PC-9 (cell line): ENCODE results near the gene PANX2. TPM values are rescaled to one million over a fixed set of nuclear protein-coding genes. Genes with fewer than 3 reads are reported as not detected.

Experiments
- BruUV-seq: library from RNA; stranded (reverse); fragments of 400-500 nt; replicated peaks from 2 replicates; lab custom pipeline; 2021; lab: Mats Ljungman, UMichigan
- CTCF ChIA-PET: fragments of 300-600 bp; sonication (Branson Sonifier 250); formaldehyde crosslinking; loops from one replicate; lab custom pipeline; 2022; ENCODE audit warnings: antibody characterized with exemption; lab: Charles Lee
- POLR2A ChIA-PET: fragments of 300-600 bp; sonication (Branson Sonifier 250); formaldehyde crosslinking; loops from one replicate; lab custom pipeline; 2022; ENCODE audit warnings: antibody characterized with exemption; ENCODE audit not compliant: unreplicated experiment; lab: Charles Lee
- DNase-seq, 2 experiments: peaks; one replicate each; pipeline versions ENCODE4 v3.0.0 to v3.0.0-alpha.2; 2015 to 2022; ENCODE audit warnings: mixed read lengths in 1 of 2
- H2AFZ ChIP-seq: fragments of 200-600 bp; sonication (generic); 2 replicates; pipeline ENCODE4 v1.8.1; 2017; ENCODE audit warnings: antibody characterized with exemption
- H3F3A ChIP-seq: fragments of 200-600 bp; sonication (generic); 2 replicates; pipeline ENCODE4 v1.8.1; 2017; ENCODE audit warnings: antibody characterized with exemption, mild to moderate bottlenecking, low read depth; ENCODE audit not compliant: insufficient read depth
- H3K27ac ChIP-seq: fragments of 200-600 bp; sonication (generic); 2 replicates; pipeline ENCODE4 v1.6.1; 2016; ENCODE audit warnings: mixed run types
- H3K27me3 ChIP-seq: fragments of 200-600 bp; sonication (generic); 2 replicates; pipeline ENCODE4 v1.6.1; 2016; ENCODE audit warnings: low read depth, mixed run types; ENCODE audit not compliant: insufficient read depth
- H3K36me3 ChIP-seq: fragments of 200-600 bp; sonication (generic); 2 replicates; pipeline ENCODE4 v1.6.1; 2016; ENCODE audit warnings: low read depth, mixed run types
- H3K4me1 ChIP-seq: fragments of 200-600 bp; sonication (generic); replicated peaks from 2 replicates; pipeline ENCODE4 v1.6.1; 2016; ENCODE audit warnings: mixed run types; ENCODE audit not compliant: insufficient read depth
- H3K4me2 ChIP-seq: fragments of 200-600 bp; sonication (generic); 2 replicates; pipeline ENCODE4 v1.6.1; 2017; ENCODE audit warnings: mixed run types
- H3K4me3 ChIP-seq: fragments of 200-600 bp; sonication (generic); 2 replicates; pipeline ENCODE4 v1.6.1; 2016; ENCODE audit warnings: mixed run types
- H3K79me2 ChIP-seq: fragments of 200-600 bp; sonication (generic); 2 replicates; pipeline ENCODE4 v1.6.1; 2017; ENCODE audit warnings: low read depth, mixed run types
- H3K9me2 ChIP-seq: fragments of 200-600 bp; sonication (generic); 2 replicates; pipeline ENCODE4 v1.8.1; 2017; ENCODE audit warnings: mild to moderate bottlenecking; ENCODE audit not compliant: insufficient read depth
- H3K9me3 ChIP-seq: fragments of 200-600 bp; sonication (generic); 2 replicates; pipeline ENCODE4 v1.8.1; 2016; ENCODE audit warnings: low read depth; ENCODE audit not compliant: insufficient read depth
- H4K20me1 ChIP-seq: fragments of 200-600 bp; sonication (generic); 2 replicates; pipeline ENCODE4 v1.8.1; 2017; ENCODE audit not compliant: insufficient read depth
- CTCF ChIP-seq: fragments of 200-600 bp; sonication (generic); conservative IDR thresholded peaks from 2 replicates; pipeline ENCODE4 v1.6.1; 2017; ENCODE audit warnings: mixed run types, antibody characterized with exemption, mild to moderate bottlenecking, moderate library complexity
- EZH2 ChIP-seq: fragments of 200-600 bp; sonication (generic); IDR thresholded peaks from 2 replicates; pipeline ENCODE4 v1.8.0; 2017; ENCODE audit warnings: antibody characterized with exemption, low read depth
- intact Hi-C: fragments of 100-400 bp; cut with micrococcal nuclease; formaldehyde crosslinking; loops from one replicate; pipeline ENCODE4 v1.10.0; 2022; ENCODE audit not compliant: unreplicated experiment
- total RNA-seq: library from RNA; stranded (reverse); gene quantifications from 2 replicates; pipeline ENCODE4 v1.2.3, GENCODE V29; 2021

PANX2 gene
- total RNA-seq, 1 experiment from 2014 or later: 51.7 TPM

- Histone ChIP-seq H3K36me3 (peaks cover 14% of the 10 kb centered on the region), H3K4me2 (no peak overlapping the region), H3K27me3 (no peaks in the 10 kb centered on the region), H4K20me1 (peaks cover 52% of the 10 kb centered on the region), H3K4me3 (no peak overlapping the region), H2AFZ (no peak overlapping the region), H3F3A (no peaks in the 10 kb centered on the region; the same call in 1 of the 2 replicates), H3K9me3 (no peaks in the 10 kb centered on the region), H3K9me2 (no peaks in the 10 kb centered on the region), H3K4me1 (no peaks in the 10 kb centered on the region), H3K27ac (no peak overlapping the region), H3K79me2 (no peaks in the 10 kb centered on the region)
- TF ChIP-seq EZH2 (no peak), CTCF (no peak)
- BruUV-seq: no TSS peak
- ChIA-PET CTCF (no interaction called here), POLR2A (no interaction called here)
- DNase-seq: no peak
- intact Hi-C loops: no loop called here
Measured at GRCh38 chr22:50226063-50226874, 55.7 kb downstream of the PANX2 start.

GRCh38 chr22:50226875-50227165 lies 56.3 kb downstream of the PANX2 start:
- H3K79me2 ChIP-seq: no peaks in the 10 kb centered on the region
- BruUV-seq: no TSS peak
- H4K20me1 ChIP-seq: peaks cover 49% of the 10 kb centered on the region
- TF ChIP-seq CTCF (no peak), EZH2 (no peak)
- H2AFZ ChIP-seq: no peak overlapping the region
- H3K27ac ChIP-seq: no peak overlapping the region
- CTCF ChIA-PET: interaction anchor here (0.6 kb wide), 1 partner anchor 299 kb away, joined by 10 read pairs; the partner anchor contains the start of gene SCO2
- H3K36me3 ChIP-seq: peaks cover 13% of the 10 kb centered on the region
- H3K4me3 ChIP-seq: no peak overlapping the region
- no peaks in the 10 kb centered on the region for H3K4me1 ChIP-seq
- no peaks in the 10 kb centered on the region for H3K9me3 ChIP-seq
- no peaks in the 10 kb centered on the region; the same call in 1 of the 2 replicates for H3F3A ChIP-seq
- DNase-seq: no peak
- H3K9me2 ChIP-seq: no peaks in the 10 kb centered on the region
- H3K4me2 ChIP-seq: no peak overlapping the region
- intact Hi-C loops: no loop called here
- no peaks in the 10 kb centered on the region for H3K27me3 ChIP-seq
- POLR2A ChIA-PET: no interaction called here

GRCh38 chr22:50227579-50228215 lies 57.2 kb downstream of the PANX2 start:
- DNase-seq: no peak
- ChIA-PET POLR2A (interaction anchor here (0.5 kb wide), 1 partner anchor 224 kb away, joined by 3 read pairs; no protein-coding TSS in a partner anchor), CTCF (interaction anchor here (0.6 kb wide), 1 partner anchor 298 kb away, joined by 10 read pairs; the partner anchor contains the start of gene SCO2)
- H3F3A ChIP-seq: no peaks in the 10 kb centered on the region; the same call in 1 of the 2 replicates
- intact Hi-C loops: no loop called here
- H3K27me3 ChIP-seq: no peaks in the 10 kb centered on the region
- H3K9me3 ChIP-seq: no peaks in the 10 kb centered on the region
- H3K79me2 ChIP-seq: no peaks in the 10 kb centered on the region
- H3K36me3 ChIP-seq: peaks cover 13% of the 10 kb centered on the region
- H4K20me1 ChIP-seq: peaks cover 40% of the 10 kb centered on the region
- H3K27ac ChIP-seq: no peak overlapping the region
- no TSS peak for BruUV-seq
- no peaks in the 10 kb centered on the region for H3K9me2 ChIP-seq
- H3K4me2 ChIP-seq: no peak overlapping the region
- no peak overlapping the region for H2AFZ ChIP-seq
- no peak overlapping the region for H3K4me3 ChIP-seq
- no peak for TF ChIP-seq EZH2
- TF ChIP-seq CTCF: no peak
- no peaks in the 10 kb centered on the region for H3K4me1 ChIP-seq
